Mesenteric fat pad (tissue), 1 donor: ENCODE data around the gene ARHGEF19. TPM values are rescaled to one million over a fixed set of nuclear protein-coding genes. Genes with fewer than 3 reads are reported as not detected.
"Not testable (repeated sequence)": the region's sequence is repeated elsewhere in the genome, so short reads cannot be mapped to it uniquely, and the experiment has no call there.

Source experiments
- DNase-seq: peaks from one replicate; pipeline ENCODE4 v3.0.0-alpha.2; 2020; ENCODE audit warnings: low spot score
- total RNA-seq: library from RNA; stranded (reverse); fragmentation: NEBNext Ultra II Directional; extraction: Animal tissue kit (Norgen Biotek cat#: 25700); gene quantifications from one replicate; pipeline ENCODE4 v1.2.1, GENCODE V29; 2021
- donor health status: DM: yes; HTN: yes; CAD: no.

ARHGEF19 gene
- total RNA-seq, 1 donor from 2014 or later, result 6.7 TPM

DNA sequence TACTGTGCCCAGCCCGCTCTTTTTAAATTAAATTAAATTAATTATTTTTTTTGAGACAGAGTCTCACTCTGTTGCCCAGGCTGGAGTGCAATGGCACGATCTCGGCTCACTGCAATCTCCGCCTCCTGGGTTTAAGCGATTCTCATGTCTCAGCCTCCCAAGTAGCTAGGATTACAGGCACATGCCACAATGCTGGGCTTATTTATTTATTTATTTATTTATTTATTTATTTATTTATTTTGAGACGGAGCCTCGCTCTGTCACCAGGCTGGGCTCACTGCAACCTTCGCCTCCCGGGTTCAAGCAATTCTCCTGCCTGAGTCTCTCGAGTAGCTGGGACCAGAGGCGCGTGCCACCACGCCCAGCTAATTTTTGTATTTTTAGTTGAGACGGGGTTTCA lies 10.3 kb upstream of the ARHGEF19 start:
- DNase-seq, result not testable (repeated sequence)

GRCh38 chr1:16221499-16221898 lies 9.0 kb upstream of the ARHGEF19 start:
- DNase-seq, result no peak

- no peak for DNase-seq
Observed at GRCh38 chr1:16219968-16220500, 7.6 kb upstream of the ARHGEF19 start.

GRCh38 chr1:16218674-16219071 lies 6.2 kb upstream of the ARHGEF19 start:
- no peak for DNase-seq

DNA sequence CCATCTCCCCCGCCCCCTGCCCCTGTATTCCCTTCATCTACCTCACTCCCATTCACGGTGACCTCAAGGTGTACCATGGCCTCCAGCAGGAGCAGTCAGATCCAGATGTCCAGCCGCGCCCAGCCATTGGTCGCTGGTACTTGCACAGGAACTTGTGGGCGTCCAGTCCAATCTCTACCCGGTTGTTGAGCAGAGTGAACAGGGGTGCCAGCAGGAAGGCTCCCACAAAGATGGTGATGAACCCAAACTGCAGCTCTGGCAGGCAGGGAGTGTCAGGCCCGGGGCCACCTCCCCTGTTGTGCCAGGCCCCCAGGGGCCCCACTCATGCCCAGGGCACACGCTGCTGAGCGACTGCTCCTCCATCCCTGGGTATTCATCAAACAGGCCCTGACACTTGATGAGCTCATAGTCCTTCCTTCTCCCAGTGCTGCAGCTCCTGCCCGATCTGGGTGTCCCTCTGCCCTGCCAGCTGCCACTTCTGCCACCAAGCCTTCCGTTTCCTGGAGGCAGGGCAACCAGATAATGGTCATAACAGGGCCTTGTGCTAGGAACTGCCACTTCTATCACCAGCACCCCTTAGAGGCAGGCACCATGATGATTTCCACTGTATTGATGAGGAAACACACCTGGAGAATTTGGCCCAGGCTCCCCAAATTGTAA lies 5.7 kb upstream of the ARHGEF19 start:
- DNase-seq, result no peak

- peak; percentile 100 for DNase-seq
Observed at GRCh38 chr1:16217061-16217785, 4.8 kb upstream of the ARHGEF19 start.

GRCh38 chr1:16215882-16216753 lies 3.7 kb upstream of the ARHGEF19 start:
- no peak for DNase-seq

DNA sequence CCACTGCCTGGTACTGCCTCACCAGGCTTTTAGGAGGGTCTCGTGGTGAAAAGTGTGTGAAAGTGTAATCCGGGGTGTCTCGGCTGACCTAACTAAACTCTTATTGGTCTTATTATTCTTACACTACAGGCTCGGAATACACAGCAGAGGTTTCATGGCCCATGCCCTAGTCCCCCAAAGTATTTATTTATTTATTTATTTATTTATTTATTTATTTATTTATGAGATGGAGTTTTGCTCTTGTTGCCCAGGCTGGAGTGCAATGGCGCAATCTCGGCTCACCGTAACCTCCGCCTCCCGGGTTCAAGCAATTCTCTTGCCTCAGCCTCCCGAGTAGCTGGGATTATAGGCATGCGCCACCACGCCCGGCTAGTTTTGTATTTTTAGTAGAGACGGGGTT lies 2.8 kb upstream of the ARHGEF19 start:
- DNase-seq, result not testable (repeated sequence)

DNA sequence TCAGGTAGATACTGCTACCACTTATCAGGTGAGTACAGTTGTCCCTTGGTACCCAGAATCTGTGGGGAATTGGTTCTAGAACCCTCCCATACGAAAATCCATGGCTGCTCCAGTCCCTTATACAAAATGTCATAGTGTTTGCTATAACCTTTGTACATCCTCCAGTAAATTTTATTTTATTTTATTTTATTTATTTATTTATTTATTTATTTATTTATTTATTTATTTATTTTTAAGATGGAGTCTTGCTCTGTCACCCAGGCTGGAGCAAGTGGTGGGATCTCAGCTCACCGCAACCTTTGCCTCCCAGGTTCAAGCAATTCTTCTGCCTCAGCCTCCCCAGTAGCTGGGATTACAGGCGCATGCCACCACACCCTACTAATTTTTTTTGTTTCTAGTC lies 1.1 kb upstream of the ARHGEF19 start:
- DNase-seq, result not testable (repeated sequence)

GRCh38 chr1:16213013-16213412 lies 561 bp upstream of the ARHGEF19 start:
- no peak for DNase-seq

DNA sequence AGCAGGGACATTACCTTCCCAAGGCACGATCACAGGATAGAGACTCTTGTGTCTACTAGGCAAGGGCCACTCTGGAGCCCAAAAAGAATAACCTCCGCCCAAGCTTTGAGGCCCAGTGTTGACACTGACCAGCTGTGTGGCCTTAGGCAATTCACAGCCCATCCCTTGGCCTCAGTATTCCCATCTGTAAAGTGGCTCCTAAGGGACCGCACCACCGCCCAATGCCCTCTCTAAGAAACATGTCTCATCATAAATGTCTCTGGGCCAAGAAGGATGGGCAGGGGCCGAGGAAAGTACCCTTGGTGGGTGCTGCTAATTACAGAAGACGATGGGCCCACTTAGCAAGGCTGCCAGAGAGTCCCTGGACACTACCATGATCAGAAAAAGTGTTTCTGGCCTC lies 628 bp downstream of the ARHGEF19 start:
- no peak for DNase-seq

DNA sequence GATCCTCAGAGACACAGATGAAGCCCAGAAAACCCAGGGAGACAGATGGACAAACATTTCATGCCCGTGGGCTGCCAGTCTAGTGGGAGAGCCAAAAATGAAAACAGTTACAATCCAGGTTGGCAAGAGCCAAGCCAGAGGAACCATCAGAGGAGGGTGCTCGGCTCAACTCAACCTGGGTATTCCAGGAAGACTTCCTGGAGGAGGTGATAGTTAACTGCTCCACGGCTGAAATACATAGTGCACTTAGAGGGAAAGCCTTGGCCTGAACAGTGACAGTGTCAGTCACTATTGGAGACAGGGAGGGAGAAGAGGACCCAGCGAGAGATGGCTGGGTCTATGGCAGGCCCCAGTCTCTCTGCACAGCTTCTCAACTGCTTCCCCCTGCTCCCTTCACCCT lies 1.9 kb downstream of the ARHGEF19 start:
- no peak for DNase-seq

DNA sequence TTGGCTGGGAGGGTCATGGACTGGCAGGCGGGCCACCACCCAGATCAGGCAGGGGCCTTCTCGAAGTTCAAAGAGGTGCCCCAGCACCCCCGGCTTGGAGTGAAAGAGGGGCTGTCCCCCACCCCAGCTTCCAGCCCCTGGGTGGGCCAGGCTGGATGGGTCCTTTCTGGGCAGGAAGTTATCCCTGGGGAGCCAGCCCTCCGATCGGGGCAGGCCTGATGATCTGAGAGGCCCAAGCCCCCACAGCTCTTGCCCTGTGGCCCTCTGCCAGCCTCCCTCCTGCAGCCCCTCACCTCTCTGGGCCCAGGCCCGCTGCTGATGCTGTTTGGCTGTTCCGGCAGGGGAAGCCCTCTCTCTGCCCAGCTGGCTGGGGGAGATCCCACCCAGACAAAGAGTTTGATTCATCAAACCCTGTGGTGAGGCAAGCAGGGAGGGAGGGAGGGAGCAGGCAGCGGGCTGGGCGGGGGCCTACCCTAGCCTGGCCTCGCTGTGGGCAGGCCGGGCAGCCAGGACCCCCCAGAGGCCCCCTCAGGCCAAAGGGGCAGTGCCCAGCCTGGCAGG lies 2.5 kb downstream of the ARHGEF19 start:
- DNase-seq, result no peak

DNA sequence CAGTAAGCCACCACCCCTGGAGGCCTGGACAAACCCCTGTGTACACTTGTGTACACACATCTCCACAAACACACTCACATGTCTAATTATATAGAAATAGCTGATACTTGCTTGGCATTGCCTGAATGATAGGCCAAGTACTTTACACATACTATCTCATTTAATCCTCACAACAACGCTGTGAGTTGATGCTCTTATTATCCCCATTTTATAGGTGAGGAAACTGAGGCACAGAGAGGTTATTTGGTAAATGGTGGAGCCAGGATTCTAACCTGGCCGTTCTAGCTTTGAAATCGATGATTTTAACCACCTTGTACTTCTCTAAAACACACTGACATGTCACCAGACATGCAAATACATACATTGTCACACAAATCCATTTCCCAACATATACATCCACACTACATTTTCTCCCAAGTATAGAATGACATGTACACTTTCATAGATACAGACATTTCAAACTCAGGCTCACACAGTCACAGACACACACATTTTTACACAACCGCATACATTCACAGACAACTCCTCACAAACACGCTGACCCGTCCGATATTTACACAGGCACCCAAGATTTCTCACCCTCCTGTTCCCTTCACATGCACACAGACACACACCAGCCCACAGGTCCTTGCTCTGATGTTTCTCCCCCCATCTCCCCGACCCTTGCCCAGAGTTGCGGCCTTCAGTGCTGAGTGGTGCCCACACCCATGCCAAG lies 3.2 kb downstream of the ARHGEF19 start:
- no peak for DNase-seq

- DNase-seq, result no peak
Observed at GRCh38 chr1:16208270-16208987, 4.0 kb downstream of the ARHGEF19 start.

DNA sequence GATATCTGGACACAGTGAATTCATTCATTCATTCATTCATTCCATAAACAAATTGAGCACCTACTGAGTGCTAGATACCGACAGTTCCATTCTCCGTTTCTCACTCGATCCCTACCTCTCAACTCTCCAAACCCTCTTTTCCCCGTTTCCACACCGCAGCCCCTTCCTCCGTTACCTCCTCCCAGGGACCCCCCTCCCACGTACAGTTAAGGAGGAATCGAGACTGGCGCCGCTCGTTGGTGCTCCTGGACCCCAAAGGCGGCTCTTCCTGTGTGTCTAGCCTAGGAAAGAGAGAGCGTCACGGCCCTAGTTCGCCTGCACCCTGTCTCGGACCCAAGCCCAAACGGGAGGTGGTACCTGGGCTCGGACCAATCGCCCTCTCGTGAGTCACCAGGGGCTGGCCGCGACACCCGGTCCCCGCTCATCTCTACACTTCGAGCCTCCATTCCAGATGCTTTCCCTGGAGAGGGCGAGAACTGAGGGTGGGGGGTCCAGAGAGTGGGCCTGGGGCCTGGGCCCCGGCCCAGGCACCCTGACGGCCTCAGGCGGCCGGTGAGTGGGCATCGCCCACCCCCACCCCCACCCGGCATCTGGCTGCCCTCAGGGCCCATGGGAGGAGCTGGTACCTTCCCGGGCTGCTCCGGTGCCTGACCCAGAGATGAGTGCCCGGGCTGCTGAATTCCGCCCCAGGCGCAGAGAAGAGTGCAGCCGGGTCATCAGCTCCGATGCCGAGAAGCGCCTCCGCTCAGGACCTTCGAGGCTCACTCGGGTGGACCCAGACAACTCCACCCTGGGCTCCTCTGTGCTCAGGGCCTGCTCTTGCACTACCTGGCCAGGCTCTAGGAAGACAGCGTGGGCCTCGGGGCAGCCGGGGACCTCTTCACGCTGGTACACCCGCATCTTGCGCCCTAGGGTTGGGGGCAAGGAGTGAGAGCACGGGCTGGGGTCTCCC lies 4.9 kb downstream of the ARHGEF19 start:
- DNase-seq, result no peak

GRCh38 chr1:16206547-16207317 lies 5.7 kb downstream of the ARHGEF19 start:
- DNase-seq, result peak; percentile 98

GRCh38 chr1:16205891-16206546 lies 6.4 kb downstream of the ARHGEF19 start:
- no peak for DNase-seq
